HFF-Myc (cell line): ENCODE measurements around the gene ADAMTS12.

Source experiments
- DNase-seq: peaks from one replicate; pipeline ENCODE4 v3.0.0-alpha.2; 2011; ENCODE audit warnings: low read depth; ENCODE audit errors: extremely low read depth
- H3K4me3 ChIP-seq: replicated peaks from 2 replicates; pipeline ENCODE4 v1.5.1; 2011; ENCODE audit warnings: low read depth, mild to moderate bottlenecking, control low read depth, low read length
- CTCF ChIP-seq: IDR thresholded peaks from 2 replicates; pipeline ENCODE4 v1.5.1; 2012; ENCODE audit warnings: mild to moderate bottlenecking, low read depth, low read length, control low read depth; ENCODE audit errors: missing control alignments

ADAMTS12 gene

GRCh38 chr5:33937707-33938506 lies 46.1 kb upstream of the ADAMTS12 start:
- H3K4me3 ChIP-seq = no peak overlapping the region
- TF ChIP-seq CTCF = no peak
- DNase-seq = no peak

- no peak for DNase-seq
- peak overlapping the region; percentile 43 for H3K4me3 ChIP-seq
- TF ChIP-seq CTCF = no peak
Observed at GRCh38 chr5:33937017-33937706, 45.4 kb upstream of the ADAMTS12 start.

- DNase-seq = no peak
- peak within 1 kb of the TSS; percentile 43 for H3K4me3 ChIP-seq
- TF ChIP-seq CTCF = no peak
Observed at GRCh38 chr5:33936381-33937016, 44.7 kb upstream of the ADAMTS12 start, which contains the start of gene RXFP3. TSS of gene RXFP3 (plus strand) at chr5:33936386. CDS start at chr5:33936741, 355 bp downstream.

GRCh38 chr5:33936004-33936380 lies 44.2 kb upstream of the ADAMTS12 start:
- TF ChIP-seq CTCF = no peak
- DNase-seq = no peak

GRCh38 chr5:33934176-33934575 lies 42.4 kb upstream of the ADAMTS12 start:
- H3K4me3 ChIP-seq = no peak overlapping the region
- DNase-seq = no peak
- TF ChIP-seq CTCF = no peak

More at GRCh38 chr5:33936004-33936380, 44.2 kb upstream of the ADAMTS12 start:
- H3K4me3 ChIP-seq = peak overlapping the region; percentile 43

GRCh38 chr5:33933723-33934169 lies 42.0 kb upstream of the ADAMTS12 start:
- H3K4me3 ChIP-seq = no peak overlapping the region
- no peak for TF ChIP-seq CTCF
- no peak for DNase-seq
